BLaER1 (cell line): ENCODE results near the gene MT1X.
A peak's percentile ranks its signal among the peaks of the same experiment; 100 is the strongest.

Experiments used
- H3K27ac ChIP-seq: shearing (Covaris generic); formaldehyde crosslinking; 2 replicates; pipeline ENCODE4 v1.8.1; 2022
- H3K27me3 ChIP-seq: shearing (Covaris generic); formaldehyde crosslinking; 2 replicates; pipeline ENCODE4 v1.8.1; 2022
- H3K36me3 ChIP-seq: shearing (Covaris generic); formaldehyde crosslinking; 2 replicates; pipeline ENCODE4 v1.8.1; 2022
- H3K4me1 ChIP-seq: shearing (Covaris generic); formaldehyde crosslinking; 2 replicates; pipeline ENCODE4 v1.8.1; 2022
- H3K4me2 ChIP-seq: shearing (Covaris generic); formaldehyde crosslinking; 2 replicates; pipeline ENCODE4 v1.8.1; 2022
- H3K4me3 ChIP-seq: shearing (Covaris generic); formaldehyde crosslinking; 2 replicates; pipeline ENCODE4 v1.8.1; 2022
- H3K9ac ChIP-seq: shearing (Covaris generic); formaldehyde crosslinking; 2 replicates; pipeline ENCODE4 v1.8.1; 2022
- H3K9me3 ChIP-seq: shearing (Covaris generic); formaldehyde crosslinking; 2 replicates; pipeline ENCODE4 v1.8.1; 2022
- H4K20me1 ChIP-seq: shearing (Covaris generic); formaldehyde crosslinking; 2 replicates; pipeline ENCODE4 v1.8.1; 2022
- Cebpa-rat ChIP-seq: shearing (Covaris generic); IDR thresholded peaks from 2 replicates; pipeline ENCODE4 v1.8.1; 2022

MT1X gene

DNA sequence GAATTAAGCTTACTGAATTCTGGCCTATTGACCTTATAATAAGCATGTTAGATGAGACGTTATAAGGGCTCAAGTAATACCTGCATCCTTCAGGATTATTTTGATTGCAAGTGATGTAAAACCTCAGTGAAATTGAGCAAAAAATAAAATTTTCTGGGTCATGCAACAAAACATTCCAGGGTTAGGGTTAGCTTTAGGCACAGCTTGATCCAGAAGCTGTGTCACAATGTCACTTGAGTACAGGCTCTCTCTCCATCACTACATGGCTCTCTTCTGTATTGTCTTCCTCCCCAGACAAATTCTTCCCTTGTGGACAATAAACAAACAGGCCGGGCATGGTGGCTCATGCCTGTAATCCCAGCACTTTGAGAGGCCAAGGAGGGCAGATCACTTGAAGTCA, 44.0 kb downstream of the MT1X start:
- H3K9ac ChIP-seq, result no peak overlapping the region
- H3K9me3 ChIP-seq, result no peaks in the 10 kb centered on the region
- H3K4me2 ChIP-seq, result no peak overlapping the region
- TF ChIP-seq Cebpa-rat, result no peak
- no peak overlapping the region for H3K27ac ChIP-seq
- peaks cover 22% of the 10 kb centered on the region for H3K4me1 ChIP-seq
- H3K4me3 ChIP-seq, result no peak overlapping the region
- no peaks in the 10 kb centered on the region for H3K27me3 ChIP-seq
- peaks cover 9% of the 10 kb centered on the region for H4K20me1 ChIP-seq
- no peaks in the 10 kb centered on the region for H3K36me3 ChIP-seq

DNA sequence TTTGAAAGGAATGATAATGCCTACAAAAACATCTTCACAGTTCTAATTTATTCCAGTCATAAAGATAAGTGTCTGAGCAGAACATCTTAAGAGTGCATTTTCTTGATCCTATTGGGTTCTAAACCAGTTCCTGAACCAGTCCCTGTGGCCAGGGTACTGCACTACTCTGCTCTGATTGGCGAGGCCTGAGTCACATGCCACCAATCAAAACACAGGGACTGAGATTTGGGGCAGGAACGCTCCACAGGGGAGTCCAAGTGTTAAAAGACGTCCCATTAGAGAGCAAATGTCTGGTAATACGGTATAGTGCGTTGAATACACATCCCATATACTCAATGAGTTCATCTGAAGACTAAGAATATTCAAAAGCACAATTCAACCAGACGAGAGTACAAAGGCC, 44.7 kb downstream of the MT1X start:
- Histone ChIP-seq H3K9me3 (no peaks in the 10 kb centered on the region), H3K4me3 (no peak overlapping the region), H3K27ac (no peak overlapping the region), H4K20me1 (peaks cover 16% of the 10 kb centered on the region), H3K4me1 (peaks cover 28% of the 10 kb centered on the region), H3K4me2 (no peak overlapping the region), H3K36me3 (no peaks in the 10 kb centered on the region), H3K9ac (no peak overlapping the region), H3K27me3 (no peaks in the 10 kb centered on the region)
- no peak for TF ChIP-seq Cebpa-rat

GRCh38 chr16:56728027-56728426, 45.8 kb downstream of the MT1X start:
- Histone ChIP-seq H3K27ac (no peak overlapping the region), H3K9ac (no peak overlapping the region), H3K4me2 (no peak overlapping the region), H4K20me1 (peaks cover 27% of the 10 kb centered on the region), H3K4me1 (peaks cover 35% of the 10 kb centered on the region), H3K36me3 (no peaks in the 10 kb centered on the region), H3K9me3 (no peaks in the 10 kb centered on the region), H3K27me3 (no peaks in the 10 kb centered on the region), H3K4me3 (no peak overlapping the region)
- no peak for TF ChIP-seq Cebpa-rat

- Histone ChIP-seq H3K4me1 (peaks cover 35% of the 10 kb centered on the region), H3K9me3 (no peaks in the 10 kb centered on the region), H3K4me3 (peak overlapping the region; percentile 89), H3K4me2 (peak overlapping the region; percentile 87), H3K9ac (peak overlapping the region; percentile 88), H4K20me1 (peaks cover 38% of the 10 kb centered on the region), H3K27me3 (no peaks in the 10 kb centered on the region), H3K36me3 (peaks cover 4% of the 10 kb centered on the region), H3K27ac (peak overlapping the region; percentile 61)
- no peak for TF ChIP-seq Cebpa-rat
Observed at GRCh38 chr16:56728980-56729734, 46.9 kb downstream of the MT1X start.

DNA sequence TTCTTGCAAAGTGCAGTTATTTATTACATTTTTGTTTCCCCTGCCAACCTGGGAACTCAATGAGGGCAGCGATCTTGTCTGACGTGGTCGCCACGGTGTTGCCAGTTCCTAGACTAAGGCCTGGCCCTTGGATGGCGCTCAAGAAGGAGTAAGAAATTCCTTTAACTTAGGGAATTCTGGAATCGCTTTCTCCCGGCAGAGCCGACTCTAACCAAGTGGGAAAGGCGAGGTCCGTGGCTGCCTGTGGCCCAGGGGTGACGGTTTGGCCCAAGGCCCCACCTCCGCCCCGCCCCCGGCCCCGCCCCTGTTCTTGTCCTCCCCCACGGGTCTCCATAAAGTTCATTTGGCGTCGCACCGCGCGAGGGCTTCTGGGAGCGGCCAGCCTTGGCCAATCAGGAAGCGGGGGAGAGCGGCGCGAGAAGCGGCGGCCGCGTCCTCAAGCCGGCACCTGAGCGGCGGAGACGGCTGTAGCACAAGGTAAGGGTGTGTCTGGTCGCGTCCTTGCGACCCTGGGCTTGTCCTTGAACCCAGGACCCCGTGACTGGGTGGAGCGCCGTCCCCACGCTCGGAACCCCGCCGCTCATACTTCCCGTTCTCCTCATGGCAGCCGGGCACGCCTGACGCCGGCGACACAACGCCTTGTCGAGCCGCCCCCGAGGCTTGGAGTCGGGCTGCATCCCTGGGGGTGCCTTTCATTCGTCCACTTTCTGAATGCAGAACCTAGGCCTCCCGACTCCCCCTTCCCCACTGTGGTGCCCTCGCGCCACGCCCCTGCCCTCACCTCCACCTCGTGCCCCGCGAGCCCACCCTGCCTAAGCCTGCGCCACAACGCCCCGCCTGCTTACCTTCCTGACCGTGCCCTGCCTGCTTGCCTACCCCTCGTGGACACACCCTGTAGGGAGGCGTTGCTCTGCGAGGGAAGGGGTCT, 47.7 kb downstream of the MT1X start, which contains the start of gene NUP93:
NUP93 (plus strand) TSS at position 395 of the 928 bp plus-strand sequence. CDS start 18,119 bp downstream, outside the sequence.
- H3K36me3 ChIP-seq, result peaks cover 13% of the 10 kb centered on the region
- peak within 1 kb of the TSS; percentile 78 for H3K27ac ChIP-seq
- H3K9me3 ChIP-seq, result no peaks in the 10 kb centered on the region
- peaks cover 35% of the 10 kb centered on the region for H3K4me1 ChIP-seq
- H3K4me3 ChIP-seq, result peak within 1 kb of the TSS; percentile 89
- H3K9ac ChIP-seq, result peak within 1 kb of the TSS; percentile 88
- TF ChIP-seq Cebpa-rat, result no peak
- H3K27me3 ChIP-seq, result no peaks in the 10 kb centered on the region
- H3K4me2 ChIP-seq, result peak within 1 kb of the TSS; percentile 99
- peaks cover 46% of the 10 kb centered on the region for H4K20me1 ChIP-seq

GRCh38 chr16:56732366-56732765, 50.1 kb downstream of the MT1X start:
- peaks cover 70% of the 10 kb centered on the region for H4K20me1 ChIP-seq
- no peaks in the 10 kb centered on the region for H3K9me3 ChIP-seq
- H3K4me2 ChIP-seq, result 0 out of 2 replicates have a peak overlapping the region, but pooled peaks have one; percentile 99
- H3K9ac ChIP-seq, result no peak overlapping the region
- H3K27me3 ChIP-seq, result no peaks in the 10 kb centered on the region
- no peak overlapping the region for H3K27ac ChIP-seq
- no peak overlapping the region for H3K4me3 ChIP-seq
- H3K36me3 ChIP-seq, result peaks cover 35% of the 10 kb centered on the region
- peaks cover 43% of the 10 kb centered on the region for H3K4me1 ChIP-seq
- no peak for TF ChIP-seq Cebpa-rat

DNA sequence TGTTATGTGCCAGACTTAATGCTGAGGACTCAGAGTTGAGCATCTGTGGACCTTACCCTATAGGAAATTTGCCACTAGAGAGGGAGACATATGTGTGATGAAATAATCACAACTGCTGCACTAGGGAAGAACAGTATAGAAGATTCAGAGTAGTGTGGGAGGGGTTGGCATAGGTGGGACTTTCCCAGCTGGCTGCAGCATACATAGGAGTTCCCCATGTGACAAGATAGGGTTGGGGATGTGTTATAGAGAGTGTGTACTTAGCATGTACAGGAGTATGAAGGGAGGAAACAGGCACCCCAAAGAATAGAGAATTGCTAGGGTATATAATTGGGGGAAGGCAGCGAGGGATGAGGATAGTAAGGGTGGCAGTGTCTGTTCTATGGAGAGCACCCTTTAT, 50.6 kb downstream of the MT1X start:
- H3K27ac ChIP-seq, result no peak overlapping the region
- no peak overlapping the region for H3K4me3 ChIP-seq
- 0 out of 2 replicates have a peak, but pooled peaks cover under 1% of the 10 kb centered on the region for H3K9me3 ChIP-seq
- no peaks in the 10 kb centered on the region for H3K27me3 ChIP-seq
- TF ChIP-seq Cebpa-rat, result no peak
- peaks cover 75% of the 10 kb centered on the region for H4K20me1 ChIP-seq
- H3K4me1 ChIP-seq, result peaks cover 43% of the 10 kb centered on the region
- no peak overlapping the region for H3K9ac ChIP-seq
- H3K36me3 ChIP-seq, result peaks cover 40% of the 10 kb centered on the region
- H3K4me2 ChIP-seq, result no peak overlapping the region
